Osteoblast (primary cell): ENCODE data around the gene CTU2. TPM values are rescaled to one million over a fixed set of nuclear protein-coding genes. Genes with fewer than 3 reads are reported as not detected.

Experiments
- DNase-seq: peaks from one replicate; pipeline ENCODE4 v3.0.0; 2011; ENCODE audit warnings: low spot score, mixed read lengths; ENCODE audit not compliant: insufficient read length; ENCODE audit errors: missing footprints
- H2AFZ ChIP-seq: 2 replicates; pipeline ENCODE4 v1.6.0; 2011; ENCODE audit warnings: mild to moderate bottlenecking, low read length
- H3K27ac ChIP-seq: 2 replicates; pipeline ENCODE4 v1.5.1; 2011; ENCODE audit warnings: mild to moderate bottlenecking, low read depth, low read length, moderate library complexity
- H3K27me3 ChIP-seq: 2 replicates; pipeline ENCODE4 v1.6.0; 2012; ENCODE audit warnings: mild to moderate bottlenecking, control low read depth, inconsistent platforms, low read length, moderate library complexity; ENCODE audit not compliant: insufficient read depth
- H3K36me3 ChIP-seq: 2 replicates; pipeline ENCODE4 v1.5.1; 2011; ENCODE audit warnings: mild to moderate bottlenecking, low read length, control low read depth, moderate library complexity; ENCODE audit not compliant: insufficient read depth
- H3K4me1 ChIP-seq: 2 replicates; pipeline ENCODE4 v1.5.1; 2011; ENCODE audit warnings: mild to moderate bottlenecking, low read length, control low read depth, moderate library complexity; ENCODE audit not compliant: insufficient read depth
- H3K4me2 ChIP-seq: 2 replicates; pipeline ENCODE4 v1.6.0; 2011; ENCODE audit warnings: mild to moderate bottlenecking, low read length; ENCODE audit not compliant: insufficient read depth
- H3K4me3 ChIP-seq: fragments of 200-600 bp; sonication (generic); 3 replicates; pipeline ENCODE4 v1.5.1; 2012; ENCODE audit warnings: mild to moderate bottlenecking, low read length, inconsistent platforms; ENCODE audit not compliant: insufficient read depth
- H3K79me2 ChIP-seq: 2 replicates; pipeline ENCODE4 v1.6.0; 2012; ENCODE audit warnings: mild to moderate bottlenecking, low read length, control low read depth, inconsistent platforms; ENCODE audit not compliant: insufficient read depth
- H3K9me3 ChIP-seq: 2 replicates; pipeline ENCODE4 v1.5.1; 2011; ENCODE audit warnings: low read depth, low read length, control low read depth
- H4K20me1 ChIP-seq: 2 replicates; pipeline ENCODE4 v1.6.0; 2012; ENCODE audit warnings: mild to moderate bottlenecking, low read length, control low read depth; ENCODE audit not compliant: insufficient read depth
- CTCF ChIP-seq: IDR thresholded peaks from 2 replicates; pipeline ENCODE4 v1.5.1; 2011; ENCODE audit warnings: mild to moderate bottlenecking, low read depth, low read length, moderate library complexity; ENCODE audit errors: extremely low read depth
- total RNA-seq: library from RNA; depleted of rRNA; stranded (reverse); fragments of >200 nt; gene quantifications from 2 replicates; pipeline ENCODE4 v1.2.3, GENCODE V29; 2012

CTU2 gene
- total RNA-seq, 1 donor: 14.8 TPM

- Histone ChIP-seq H3K4me2 (peak overlapping the region; percentile 34), H3K27me3 (peaks cover 37% of the 10 kb centered on the region), H2AFZ (peak overlapping the region; percentile 15), H3K79me2 (no peaks in the 10 kb centered on the region), H3K36me3 (no peaks in the 10 kb centered on the region), H4K20me1 (peaks cover 2% of the 10 kb centered on the region), H3K4me3 (no peak overlapping the region), H3K9me3 (no peaks in the 10 kb centered on the region), H3K27ac (no peak overlapping the region), H3K4me1 (peaks cover 27% of the 10 kb centered on the region)
- no peak for DNase-seq
- TF ChIP-seq CTCF: no peak
Observed at GRCh38 chr16:88681709-88682451, 24.4 kb upstream of the CTU2 start.

- Histone ChIP-seq H3K27ac (no peak overlapping the region), H3K79me2 (no peaks in the 10 kb centered on the region), H3K4me2 (peak overlapping the region; percentile 82), H3K9me3 (no peaks in the 10 kb centered on the region), H2AFZ (no peak overlapping the region), H4K20me1 (no peaks in the 10 kb centered on the region), H3K4me3 (no peak overlapping the region), H3K27me3 (peaks cover 22% of the 10 kb centered on the region), H3K36me3 (no peaks in the 10 kb centered on the region), H3K4me1 (peaks cover 29% of the 10 kb centered on the region)
- no peak for TF ChIP-seq CTCF
- no peak for DNase-seq
Observed at GRCh38 chr16:88684569-88685155, 21.6 kb upstream of the CTU2 start.

GRCh38 chr16:88685156-88686061 lies 20.9 kb upstream of the CTU2 start:
- H3K4me1 ChIP-seq: peaks cover 29% of the 10 kb centered on the region
- no peaks in the 10 kb centered on the region for H3K9me3 ChIP-seq
- no peaks in the 10 kb centered on the region for H3K36me3 ChIP-seq
- no peaks in the 10 kb centered on the region for H4K20me1 ChIP-seq
- H2AFZ ChIP-seq: no peak overlapping the region
- peak; percentile 78 for TF ChIP-seq CTCF
- DNase-seq: peak; percentile 99
- H3K27me3 ChIP-seq: peaks cover 22% of the 10 kb centered on the region
- H3K4me3 ChIP-seq: peak overlapping the region; percentile 66
- no peaks in the 10 kb centered on the region for H3K79me2 ChIP-seq
- peak overlapping the region; percentile 82 for H3K4me2 ChIP-seq
- no peak overlapping the region for H3K27ac ChIP-seq
